CD4-positive, alpha-beta T cell treated with Interleukin-4 for 1 hour (primary cell): ENCODE results near the gene KIAA1755.

Source experiments
- DNase-seq, 2 donors: peaks; one replicate each; pipeline ENCODE4 v3.0.0-alpha.2; 2020 to 2022

The KIAA1755 gene

GRCh38 chr20:38231531-38232121 is 28.9 kb downstream of the KIAA1755 start:
- DNase-seq, result no peak

- DNase-seq, result no peak
Observed at GRCh38 chr20:38230957-38231526, 29.5 kb downstream of the KIAA1755 start.

- no peak for DNase-seq
Observed at GRCh38 chr20:38230253-38230551, 30.3 kb downstream of the KIAA1755 start.

GRCh38 chr20:38229376-38230252 is 30.9 kb downstream of the KIAA1755 start:
- no peak for DNase-seq

- DNase-seq, result no peak
Observed at GRCh38 chr20:38228436-38228835, 32.1 kb downstream of the KIAA1755 start.

GRCh38 chr20:38227420-38228360 is 32.8 kb downstream of the KIAA1755 start:
- no peak for DNase-seq

- no peak for DNase-seq
Observed at GRCh38 chr20:38226553-38226952, 34.0 kb downstream of the KIAA1755 start.

- no peak for DNase-seq
Observed at GRCh38 chr20:38225900-38226263, 34.7 kb downstream of the KIAA1755 start.

GRCh38 chr20:38225240-38225899 is 35.2 kb downstream of the KIAA1755 start:
- no peak for DNase-seq

GRCh38 chr20:38224531-38224930 is 36.0 kb downstream of the KIAA1755 start:
- DNase-seq, result no peak

- no peak for DNase-seq
Observed at GRCh38 chr20:38223743-38224100, 36.8 kb downstream of the KIAA1755 start.

GRCh38 chr20:38222923-38223742 is 37.4 kb downstream of the KIAA1755 start:
- DNase-seq, result no peak

- DNase-seq, result peak; percentile 49 to 57
Observed at GRCh38 chr20:38222231-38222922, 38.2 kb downstream of the KIAA1755 start.

GRCh38 chr20:38221119-38221589 is 39.4 kb downstream of the KIAA1755 start:
- DNase-seq, result peak; percentile 61 to 65

GRCh38 chr20:38220587-38221118 is 39.9 kb downstream of the KIAA1755 start:
- DNase-seq, result no peak

GRCh38 chr20:38219006-38219950 is 41.3 kb downstream of the KIAA1755 start:
- DNase-seq, result no peak

- DNase-seq, result no peak
Observed at GRCh38 chr20:38218566-38218885, 42.0 kb downstream of the KIAA1755 start.

GRCh38 chr20:38217791-38218565 is 42.6 kb downstream of the KIAA1755 start:
- DNase-seq, result no peak
